HG02884 (cell line): Measurements from ENCODE around the gene MPZL1.

Source experiments
- ATAC-seq: cut with Tn5 transposase; IDR thresholded peaks from one replicate; pipeline ENCODE4 v1.9.1; 2021; ENCODE audit warnings: mild to moderate bottlenecking, moderate library complexity; ENCODE audit not compliant: unreplicated experiment

Gene MPZL1

DNA sequence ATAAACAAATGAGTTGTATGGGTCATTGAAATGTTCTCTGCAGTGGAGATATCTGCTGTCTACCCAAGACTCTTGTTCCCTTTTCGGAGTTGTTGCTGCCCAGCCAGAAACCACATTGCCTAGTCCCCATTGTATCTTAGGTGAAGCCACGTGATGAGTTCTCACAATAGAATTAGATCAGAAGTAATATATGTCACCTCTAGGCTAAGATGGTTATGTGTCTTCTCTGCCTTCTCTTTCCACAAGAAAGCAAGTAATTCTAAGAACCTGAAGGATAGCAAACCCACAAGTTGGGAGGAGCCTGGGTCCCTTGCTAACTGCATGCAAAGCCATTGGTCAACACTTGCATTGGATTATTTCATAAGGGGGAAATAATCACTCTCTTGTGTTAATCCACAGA, 115.5 kb downstream of the MPZL1 start:
- ATAC-seq = no peak

DNA sequence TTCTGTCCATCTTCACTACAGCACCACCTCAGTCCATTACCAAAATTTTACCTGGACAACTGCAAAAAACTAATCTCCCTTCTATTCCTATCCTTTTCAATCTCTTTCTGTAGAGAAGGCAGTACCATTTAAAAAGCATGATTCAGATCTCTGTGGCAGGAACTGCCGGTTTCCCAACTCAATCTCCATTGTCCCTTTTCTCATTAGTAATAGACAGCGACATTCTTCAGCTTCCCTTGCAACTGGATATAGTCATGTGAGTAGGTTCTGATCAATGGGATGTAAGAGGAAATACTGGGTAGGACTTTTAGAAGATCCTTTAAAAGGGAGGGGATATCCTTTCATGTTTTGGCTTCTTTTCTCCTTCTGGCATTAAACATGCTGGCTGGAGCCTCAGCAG, 117.2 kb downstream of the MPZL1 start:
- ATAC-seq = no peak
